ENCODE data around the gene HSPB9.

DNA sequence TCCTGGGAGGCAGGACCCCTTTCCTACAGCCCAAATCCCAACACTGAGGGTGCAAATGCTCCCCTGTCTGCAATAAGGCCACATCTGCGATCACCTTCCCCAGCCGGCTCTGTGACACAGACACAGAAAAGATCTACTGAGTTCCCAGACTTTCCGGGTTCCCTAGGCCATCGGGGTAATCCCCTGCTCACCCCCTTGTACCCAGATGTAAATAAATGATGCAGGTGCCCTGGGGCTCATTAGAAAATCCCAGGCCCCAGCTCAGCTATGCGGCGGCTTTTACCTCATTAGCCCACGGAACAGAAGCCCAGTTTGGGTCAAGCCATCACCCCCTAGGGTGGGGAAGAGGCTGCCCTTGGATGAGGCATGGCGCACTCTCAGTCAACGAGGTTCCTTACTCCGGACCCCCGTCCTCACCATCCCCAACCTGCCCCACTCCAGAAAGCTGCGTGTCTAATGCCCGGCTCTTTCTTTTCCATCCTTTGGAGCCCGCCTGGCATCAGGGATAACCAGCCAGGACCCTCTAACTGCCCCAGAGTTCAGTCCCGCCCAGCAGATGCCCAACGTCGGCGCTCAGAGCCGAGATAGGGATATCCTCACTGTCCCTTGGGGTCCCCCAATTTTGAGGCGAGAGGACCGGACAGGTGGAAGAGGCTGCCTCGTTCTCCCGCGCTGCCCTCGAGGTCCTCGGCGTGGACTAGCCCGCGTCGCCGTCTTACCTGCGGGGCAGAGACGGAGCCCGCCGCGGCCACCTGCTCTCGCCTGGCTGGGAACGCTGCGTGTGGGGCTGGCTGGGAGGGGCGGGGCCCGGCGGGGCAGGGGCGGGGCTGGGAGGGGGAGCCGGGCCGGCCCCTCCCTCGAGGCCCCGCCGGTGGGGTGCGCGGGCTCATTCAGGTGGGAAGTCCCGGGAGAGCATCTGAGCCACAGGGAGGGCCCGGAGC lies 24.6 kb upstream of the HSPB9 start, which contains the start of gene ZNF385C:
- no peak for TF ChIP-seq CREB1 (CRISPR knock-in tag; IDR thresholded peaks at IDR 0.05)
- no peak for TF ChIP-seq ZNF512 (CRISPR knock-in tag; IDR thresholded peaks at IDR 0.05; ENCODE audit: borderline replicate concordance)
- no peak for TF ChIP-seq CTCF (IDR thresholded peaks at IDR 0.05)
- no peak for TF ChIP-seq KAT7 (CRISPR knock-in tag; IDR thresholded peaks at IDR 0.05; ENCODE audit: borderline replicate concordance)
- peak; percentile 87 for TF ChIP-seq MAX (CRISPR knock-in tag; IDR thresholded peaks at IDR 0.05)
- no peak for TF ChIP-seq CBFB (CRISPR knock-in tag; IDR thresholded peaks at IDR 0.05; ENCODE audit: low read depth)
- TF ChIP-seq ESRRA (CRISPR knock-in tag; IDR thresholded peaks at IDR 0.05; ENCODE audit: borderline replicate concordance), result 0 out of 2 replicates have a peak, but pooled peaks have one; percentile 52
- 0 out of 2 replicates have a peak, but pooled peaks have one; percentile 50 for TF ChIP-seq ZNF138 (CRISPR knock-in tag; conservative IDR thresholded peaks at IDR 0.05)
- TF ChIP-seq TEAD4 (CRISPR knock-in tag; IDR thresholded peaks at IDR 0.05), result no peak
- no peak for TF ChIP-seq NR3C1 (CRISPR knock-in tag; conservative IDR thresholded peaks at IDR 0.05; ENCODE audit: low read depth)
